HL-60 (cell line): ENCODE results near the gene RGPD4.

Experiments used
- DNase-seq, 2 experiments: peaks; one replicate each; pipeline ENCODE4 v3.0.0-alpha.2; 2010 to 2020; ENCODE audit warnings: low read depth in 1 of 2, low spot score in 1 of 2
- H3K27ac ChIP-seq: fragments of 250-450 bp; sonication (Bioruptor Pico); replicated peaks from 2 replicates; pipeline ENCODE4 v1.5.1; 2020; ENCODE audit warnings: mild to moderate bottlenecking, moderate library complexity
- H3K27me3 ChIP-seq: fragments of 250-450 bp; sonication (Bioruptor Pico); 2 replicates; pipeline ENCODE4 v1.5.1; 2021; ENCODE audit warnings: mild to moderate bottlenecking, moderate library complexity; ENCODE audit not compliant: insufficient read depth, poor library complexity, severe bottlenecking
- H3K4me3 ChIP-seq: replicated peaks from 2 replicates; pipeline ENCODE4 v1.5.1; 2011; ENCODE audit warnings: mild to moderate bottlenecking, control low read depth, low read length; ENCODE audit not compliant: insufficient read depth
- CTCF ChIP-seq: IDR thresholded peaks from one replicate; pipeline ENCODE4 v1.5.1; 2011; ENCODE audit warnings: low read length, control low read depth, inconsistent platforms; ENCODE audit not compliant: insufficient read depth
- GABPA ChIP-seq: IDR thresholded peaks from 2 replicates; pipeline ENCODE4 v1.6.1; 2012; ENCODE audit warnings: low read depth
- POLR2AphosphoS5 ChIP-seq: IDR thresholded peaks from 2 replicates; pipeline ENCODE4 v1.6.1; 2012; ENCODE audit warnings: low read depth
- SPI1 ChIP-seq: IDR thresholded peaks from 2 replicates; pipeline ENCODE4 v1.6.1; 2012; ENCODE audit warnings: low read depth, mild to moderate bottlenecking, borderline replicate concordance
- TF ChIP-seq, protein P1 (sequence below): IDR thresholded peaks from 2 replicates; pipeline ENCODE4 v1.6.1; 2012; ENCODE audit warnings: low read depth; ENCODE audit not compliant: insufficient replicate concordance

Gene RGPD4

GRCh38 chr2:107932488-107932887 is 105.8 kb downstream of the RGPD4 start:
- Histone ChIP-seq H3K27ac (no peak overlapping the region), H3K27me3 (no peaks in the 10 kb centered on the region), H3K4me3 (no peak overlapping the region)
- no peak for DNase-seq
- TF ChIP-seq SPI1 (no peak), CTCF (no peak), POLR2AphosphoS5 (no peak), GABPA (no peak)
- TF ChIP-seq, protein P1, sequence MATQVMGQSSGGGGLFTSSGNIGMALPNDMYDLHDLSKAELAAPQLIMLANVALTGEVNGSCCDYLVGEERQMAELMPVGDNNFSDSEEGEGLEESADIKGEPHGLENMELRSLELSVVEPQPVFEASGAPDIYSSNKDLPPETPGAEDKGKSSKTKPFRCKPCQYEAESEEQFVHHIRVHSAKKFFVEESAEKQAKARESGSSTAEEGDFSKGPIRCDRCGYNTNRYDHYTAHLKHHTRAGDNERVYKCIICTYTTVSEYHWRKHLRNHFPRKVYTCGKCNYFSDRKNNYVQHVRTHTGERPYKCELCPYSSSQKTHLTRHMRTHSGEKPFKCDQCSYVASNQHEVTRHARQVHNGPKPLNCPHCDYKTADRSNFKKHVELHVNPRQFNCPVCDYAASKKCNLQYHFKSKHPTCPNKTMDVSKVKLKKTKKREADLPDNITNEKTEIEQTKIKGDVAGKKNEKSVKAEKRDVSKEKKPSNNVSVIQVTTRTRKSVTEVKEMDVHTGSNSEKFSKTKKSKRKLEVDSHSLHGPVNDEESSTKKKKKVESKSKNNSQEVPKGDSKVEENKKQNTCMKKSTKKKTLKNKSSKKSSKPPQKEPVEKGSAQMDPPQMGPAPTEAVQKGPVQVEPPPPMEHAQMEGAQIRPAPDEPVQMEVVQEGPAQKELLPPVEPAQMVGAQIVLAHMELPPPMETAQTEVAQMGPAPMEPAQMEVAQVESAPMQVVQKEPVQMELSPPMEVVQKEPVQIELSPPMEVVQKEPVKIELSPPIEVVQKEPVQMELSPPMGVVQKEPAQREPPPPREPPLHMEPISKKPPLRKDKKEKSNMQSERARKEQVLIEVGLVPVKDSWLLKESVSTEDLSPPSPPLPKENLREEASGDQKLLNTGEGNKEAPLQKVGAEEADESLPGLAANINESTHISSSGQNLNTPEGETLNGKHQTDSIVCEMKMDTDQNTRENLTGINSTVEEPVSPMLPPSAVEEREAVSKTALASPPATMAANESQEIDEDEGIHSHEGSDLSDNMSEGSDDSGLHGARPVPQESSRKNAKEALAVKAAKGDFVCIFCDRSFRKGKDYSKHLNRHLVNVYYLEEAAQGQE, result no peak

DNA sequence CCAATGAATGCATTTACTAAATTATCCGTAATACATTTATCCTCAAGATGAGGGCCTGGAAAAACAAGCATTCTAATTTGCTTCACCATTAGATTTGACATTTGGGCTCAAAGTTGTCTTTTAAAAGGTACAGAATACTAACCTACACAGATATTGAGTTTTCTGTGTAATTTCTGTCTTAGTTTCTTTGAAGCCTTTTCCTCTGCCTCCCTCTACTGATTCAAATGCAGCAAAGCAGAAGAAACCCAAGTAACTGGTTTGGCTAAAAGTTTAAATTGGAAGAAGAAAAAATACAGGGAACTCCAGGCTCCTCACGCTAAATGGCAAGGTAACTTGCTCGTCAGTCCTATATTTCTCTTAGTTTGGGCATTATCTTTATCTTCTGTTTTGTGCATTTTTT is 106.3 kb downstream of the RGPD4 start:
- TF ChIP-seq GABPA (no peak), CTCF (no peak), SPI1 (no peak), POLR2AphosphoS5 (no peak)
- TF ChIP-seq, protein P1, result no peak
- DNase-seq, result no peak
- H3K27ac ChIP-seq, result no peak overlapping the region
- no peaks in the 10 kb centered on the region for H3K27me3 ChIP-seq
- no peak overlapping the region for H3K4me3 ChIP-seq

- H3K27me3 ChIP-seq, result no peaks in the 10 kb centered on the region
- DNase-seq, result no peak
- H3K4me3 ChIP-seq, result no peak overlapping the region
- TF ChIP-seq CTCF (peak; percentile 10), SPI1 (no peak), GABPA (no peak)
- no peak overlapping the region for H3K27ac ChIP-seq
Measured at GRCh38 chr2:107936433-107937359, 110.0 kb downstream of the RGPD4 start.
